ENCODE measurements around the gene STX4. TPM values are rescaled to one million over a fixed set of nuclear protein-coding genes. Genes with fewer than 3 reads are reported as not detected.

STX4 gene
- total RNA-seq, 4 donors from 2014 or later, result 14.9 to 24.3 (median 21.4) TPM

- Histone ChIP-seq H3K9me3 (no peaks in the 10 kb centered on the region), H3K4me1 (peaks cover 0 to 8% of the 10 kb centered on the region in 2 donors), H3K27me3 (peaks cover 0 to 2% (median 0%) of the 10 kb centered on the region in 3 donors), H3K4me3 (no peak overlapping the region), H3K27ac (no peak overlapping the region), H3K36me3 (no peaks in the 10 kb centered on the region)
- ATAC-seq (no peak), DNase-seq (no peak)
- intact Hi-C loops (cut with DNase I; ENCODE audit: low total_unique reads) (no loop called here), in situ Hi-C loops (cut with MboI; ENCODE audit: low sequenced_read_pairs in 4 of 4) (loop anchor here in 2 of 4 donors (25.0 kb wide), 2 partner anchors 161 to 861 kb away; partner anchors contain the start of genes PRSS36 (in 1 of the 2) and ZNF267 (in 1 of the 2))
- no peak for TF ChIP-seq CTCF (IDR thresholded peaks at IDR 0.05 in 4 of 5, conservative IDR thresholded peaks at IDR 0.05 in 1 of 5)
- TF ChIP-seq POLR2A (IDR thresholded peaks at IDR 0.05), result no peak
Observed at GRCh38 chr16:31001507-31002249, 31.7 kb upstream of the STX4 start.

GRCh38 chr16:31002250-31002700 lies 31.1 kb upstream of the STX4 start:
- no peak for DNase-seq
- TF ChIP-seq POLR2A (IDR thresholded peaks at IDR 0.05) (no peak), CTCF (IDR thresholded peaks at IDR 0.05 in 4 of 5, conservative IDR thresholded peaks at IDR 0.05 in 1 of 5) (no peak)

GRCh38 chr16:31002862-31003341 lies 30.5 kb upstream of the STX4 start:
- in situ Hi-C loops (cut with MboI; ENCODE audit: low sequenced_read_pairs in 4 of 4), result loop anchor here in 2 of 4 donors (25.0 kb wide), 2 partner anchors 159 to 859 kb away; partner anchors contain the start of genes PRSS36 (in 1 of the 2) and ZNF267 (in 1 of the 2)
- Histone ChIP-seq H3K27me3 (peaks cover 0 to 5% (median 2%) of the 10 kb centered on the region in 3 donors), H3K4me1 (no peaks in the 10 kb centered on the region), H3K9me3 (no peaks in the 10 kb centered on the region), H3K27ac (no peak overlapping the region), H3K36me3 (no peaks in the 10 kb centered on the region), H3K4me3 (no peak overlapping the region)
- intact Hi-C loops (cut with DNase I; ENCODE audit: low total_unique reads), result no loop called here
- ATAC-seq (no peak), DNase-seq (no peak)
- TF ChIP-seq CTCF (IDR thresholded peaks at IDR 0.05 in 4 of 5, conservative IDR thresholded peaks at IDR 0.05 in 1 of 5) (no peak), POLR2A (IDR thresholded peaks at IDR 0.05) (no peak)

More at GRCh38 chr16:31002250-31002700, 31.1 kb upstream of the STX4 start:
- in situ Hi-C loops (cut with MboI; ENCODE audit: low sequenced_read_pairs in 4 of 4), result loop anchor here in 2 of 4 donors (25.0 kb wide), 2 partner anchors 160 to 860 kb away; partner anchors contain the start of genes PRSS36 (in 1 of the 2) and ZNF267 (in 1 of the 2)
- Histone ChIP-seq H3K27me3 (peaks cover 0 to under 1% (median 0%) of the 10 kb centered on the region in 3 donors), H3K4me3 (no peak overlapping the region), H3K9me3 (no peaks in the 10 kb centered on the region), H3K27ac (no peak overlapping the region), H3K4me1 (peaks cover 0 to 4% of the 10 kb centered on the region in 2 donors), H3K36me3 (no peaks in the 10 kb centered on the region)
- no peak for ATAC-seq
- intact Hi-C loops (cut with DNase I; ENCODE audit: low total_unique reads), result no loop called here

- in situ Hi-C loops (cut with MboI; ENCODE audit: low sequenced_read_pairs in 4 of 4), result loop anchor here in 2 of 4 donors (25.0 kb wide), 2 partner anchors 159 to 859 kb away; partner anchors contain the start of genes PRSS36 (in 1 of the 2) and ZNF267 (in 1 of the 2)
- TF ChIP-seq CTCF (IDR thresholded peaks at IDR 0.05 in 4 of 5, conservative IDR thresholded peaks at IDR 0.05 in 1 of 5) (no peak), POLR2A (IDR thresholded peaks at IDR 0.05) (no peak)
Observed at GRCh38 chr16:31003744-31004143, 29.6 kb upstream of the STX4 start.

More at GRCh38 chr16:31003744-31004143, 29.6 kb upstream of the STX4 start:
- Histone ChIP-seq H3K36me3 (no peaks in the 10 kb centered on the region), H3K27ac (no peak overlapping the region), H3K9me3 (no peaks in the 10 kb centered on the region), H3K4me1 (no peaks in the 10 kb centered on the region), H3K27me3 (peaks cover 0 to 11% (median 8%) of the 10 kb centered on the region in 3 donors), H3K4me3 (no peak overlapping the region)
- ATAC-seq (no peak), DNase-seq (no peak)
- intact Hi-C loops (cut with DNase I; ENCODE audit: low total_unique reads), result no loop called here
